ENCODE data around the gene HCAR2.
"Not testable (repeated sequence)": the region's sequence is repeated elsewhere in the genome, so short reads cannot be mapped to it uniquely, and the experiment has no call there.

The HCAR2 gene

DNA sequence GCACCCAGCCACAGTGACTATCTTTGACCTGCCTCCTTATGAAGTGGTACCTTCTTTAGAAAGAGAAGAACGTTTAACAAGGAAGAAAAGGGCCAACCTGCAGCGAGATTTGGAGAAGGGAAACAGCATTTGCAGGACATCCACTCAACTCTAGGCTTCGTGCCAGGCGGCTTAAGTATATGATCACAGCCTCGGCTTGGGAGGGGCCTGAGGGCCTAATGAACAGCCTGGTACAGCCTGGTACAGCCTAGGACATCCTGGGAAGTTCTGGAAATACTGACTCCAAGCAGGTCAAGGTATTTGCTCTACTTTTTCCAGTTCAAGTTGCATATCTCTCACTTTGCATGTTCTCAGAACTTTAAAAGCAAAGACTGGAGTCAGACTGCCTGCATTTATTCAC, 16.1 kb downstream of the HCAR2 start:
- no peaks in the 10 kb centered on the region for H3K4me1 ChIP-seq (ENCODE audit: control insufficient read depth, insufficient read depth, low read length)
- 90% methylated on average over 5 of the region's 5 CpGs for WGBS, 2 experiments
- no peaks in the 10 kb centered on the region for H3K27me3 ChIP-seq (ENCODE audit: control insufficient read depth, insufficient read depth, low read length, poor library complexity, severe bottlenecking)
- no peak overlapping the region for H3K4me3 ChIP-seq (ENCODE audit: insufficient read depth, low read depth, low read length)
- H3K36me3 ChIP-seq (ENCODE audit: control insufficient read depth, insufficient read depth, low read length) = no peaks in the 10 kb centered on the region
- H3K27ac ChIP-seq (ENCODE audit: insufficient read depth, low read depth, low read length, poor library complexity, severe bottlenecking) = no peak overlapping the region
- H3K9me3 ChIP-seq (ENCODE audit: control insufficient read depth, low read length) = no peaks in the 10 kb centered on the region

DNA sequence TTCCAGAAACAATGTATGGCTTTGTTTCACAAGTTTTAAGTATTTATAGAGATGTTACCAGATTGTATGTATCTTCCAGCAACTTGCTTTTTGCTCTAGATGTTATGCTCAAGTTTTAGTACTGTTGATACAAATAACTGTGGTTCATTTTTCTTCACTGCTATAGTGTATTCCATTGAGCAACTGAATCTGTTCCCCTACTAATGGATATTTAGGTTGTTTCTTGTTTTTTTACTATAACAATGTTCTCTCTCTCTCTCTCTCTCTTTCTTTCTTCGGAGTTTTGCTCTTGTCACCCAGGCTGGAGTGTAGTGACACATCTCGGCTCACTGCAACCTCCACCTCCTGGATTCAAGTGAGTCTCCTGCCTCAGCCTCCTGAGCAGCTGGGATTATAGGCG, 16.6 kb downstream of the HCAR2 start:
- WGBS, 2 experiments = 89 to 91% methylated on average over 3 of the region's 3 CpGs
- no peaks in the 10 kb centered on the region for H3K36me3 ChIP-seq (ENCODE audit: control insufficient read depth, insufficient read depth, low read length)
- no peaks in the 10 kb centered on the region for H3K27me3 ChIP-seq (ENCODE audit: control insufficient read depth, insufficient read depth, low read length, poor library complexity, severe bottlenecking)
- H3K4me3 ChIP-seq (ENCODE audit: insufficient read depth, low read depth, low read length) = no peak overlapping the region
- no peaks in the 10 kb centered on the region for H3K9me3 ChIP-seq (ENCODE audit: control insufficient read depth, low read length)
- no peaks in the 10 kb centered on the region for H3K4me1 ChIP-seq (ENCODE audit: control insufficient read depth, insufficient read depth, low read length)
- no peak overlapping the region for H3K27ac ChIP-seq (ENCODE audit: insufficient read depth, low read depth, low read length, poor library complexity, severe bottlenecking)

DNA sequence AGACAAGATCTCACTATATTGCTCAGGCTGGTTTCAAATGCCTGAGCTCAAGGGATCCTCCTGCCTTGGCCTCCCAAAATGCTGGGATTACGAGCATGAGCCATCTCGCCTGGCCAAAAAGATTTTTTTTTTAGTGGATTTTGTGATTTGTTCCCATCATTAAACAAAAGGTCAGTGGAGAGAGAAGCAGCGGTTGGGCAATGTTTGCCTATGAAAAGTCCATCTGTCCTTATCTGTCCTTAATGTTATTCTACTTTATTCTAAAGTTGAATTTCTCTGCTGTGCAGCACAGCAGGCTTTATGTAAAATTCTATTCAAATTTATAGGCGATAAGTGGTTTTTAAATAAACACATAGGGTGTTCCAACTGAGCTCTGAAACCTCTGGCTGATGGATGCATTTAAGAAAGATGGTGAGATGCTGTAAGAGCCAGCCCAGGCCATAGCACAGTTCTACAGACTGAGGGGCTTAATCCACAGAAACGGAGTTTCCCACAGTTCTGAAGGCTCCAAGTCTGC, 18.8 kb downstream of the HCAR2 start:
- no peaks in the 10 kb centered on the region for H3K4me1 ChIP-seq (ENCODE audit: control insufficient read depth, insufficient read depth, low read length)
- no peaks in the 10 kb centered on the region for H3K36me3 ChIP-seq (ENCODE audit: control insufficient read depth, insufficient read depth, low read length)
- H3K4me3 ChIP-seq (ENCODE audit: insufficient read depth, low read depth, low read length) = no peak overlapping the region
- WGBS, 2 experiments = 79 to 87% methylated on average over 5 of the region's 5 CpGs
- H3K9me3 ChIP-seq (ENCODE audit: control insufficient read depth, low read length) = no peaks in the 10 kb centered on the region
- H3K27ac ChIP-seq (ENCODE audit: insufficient read depth, low read depth, low read length, poor library complexity, severe bottlenecking) = no peak overlapping the region
- no peaks in the 10 kb centered on the region for H3K27me3 ChIP-seq (ENCODE audit: control insufficient read depth, insufficient read depth, low read length, poor library complexity, severe bottlenecking)

GRCh38 chr12:122681814-122682213, 21.3 kb downstream of the HCAR2 start:
- no peaks in the 10 kb centered on the region for H3K36me3 ChIP-seq (ENCODE audit: control insufficient read depth, insufficient read depth, low read length)
- H3K9me3 ChIP-seq (ENCODE audit: control insufficient read depth, low read length) = no peaks in the 10 kb centered on the region
- H3K27me3 ChIP-seq (ENCODE audit: control insufficient read depth, insufficient read depth, low read length, poor library complexity, severe bottlenecking) = no peaks in the 10 kb centered on the region
- WGBS, 2 experiments = 93 to 95% methylated on average over 4 of the region's 4 CpGs
- no peak overlapping the region for H3K27ac ChIP-seq (ENCODE audit: insufficient read depth, low read depth, low read length, poor library complexity, severe bottlenecking)
- H3K4me3 ChIP-seq (ENCODE audit: insufficient read depth, low read depth, low read length) = no peak overlapping the region
- H3K4me1 ChIP-seq (ENCODE audit: control insufficient read depth, insufficient read depth, low read length) = no peaks in the 10 kb centered on the region

- H3K9me3 ChIP-seq (ENCODE audit: control insufficient read depth, low read length); H3K27me3 ChIP-seq (ENCODE audit: control insufficient read depth, insufficient read depth, low read length, poor library complexity, severe bottlenecking); H3K36me3 ChIP-seq (ENCODE audit: control insufficient read depth, insufficient read depth, low read length); H3K4me3 ChIP-seq (ENCODE audit: insufficient read depth, low read depth, low read length); H3K4me1 ChIP-seq (ENCODE audit: control insufficient read depth, insufficient read depth, low read length); H3K27ac ChIP-seq (ENCODE audit: insufficient read depth, low read depth, low read length, poor library complexity, severe bottlenecking): not testable (repeated sequence)
- 85 to 86% methylated on average over 6 of the region's 6 CpGs for WGBS, 2 experiments
These were observed 22.2 kb downstream of the HCAR2 start for GRCh38 chr12:122680989-122681388.

DNA sequence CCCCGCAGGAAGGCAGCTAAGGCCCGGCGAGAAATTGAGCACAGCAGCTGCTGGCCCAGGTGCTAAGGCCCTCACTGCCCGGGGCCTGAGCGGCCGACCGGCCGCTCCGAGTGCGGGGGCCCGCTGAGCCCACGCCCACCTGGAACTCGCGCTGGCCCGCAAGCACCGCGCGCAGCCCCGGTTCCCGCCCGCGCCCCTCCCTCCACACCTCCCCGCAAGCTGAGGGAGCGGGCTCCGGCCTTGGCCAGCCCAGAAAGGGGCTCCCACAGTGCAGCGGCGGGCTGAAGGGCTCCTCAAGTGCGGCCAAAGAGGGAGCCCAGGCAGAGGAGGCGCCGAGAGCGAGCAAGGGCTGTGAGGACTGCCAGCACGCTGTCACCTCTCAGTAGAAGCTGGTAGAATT, 26.4 kb downstream of the HCAR2 start:
- 95 to 96% methylated on average over 32 of the region's 32 CpGs for WGBS, 2 experiments
- H3K27me3 ChIP-seq (ENCODE audit: control insufficient read depth, insufficient read depth, low read length, poor library complexity, severe bottlenecking); H3K4me1 ChIP-seq (ENCODE audit: control insufficient read depth, insufficient read depth, low read length); H3K9me3 ChIP-seq (ENCODE audit: control insufficient read depth, low read length); H3K27ac ChIP-seq (ENCODE audit: insufficient read depth, low read depth, low read length, poor library complexity, severe bottlenecking); H3K36me3 ChIP-seq (ENCODE audit: control insufficient read depth, insufficient read depth, low read length); H3K4me3 ChIP-seq (ENCODE audit: insufficient read depth, low read depth, low read length): not testable (repeated sequence)

- 93 to 95% methylated on average over 8 of the region's 8 CpGs for WGBS, 2 experiments
- H3K27ac ChIP-seq (ENCODE audit: insufficient read depth, low read depth, low read length, poor library complexity, severe bottlenecking) = not testable (repeated sequence)
These were observed 27.1 kb downstream of the HCAR2 start for GRCh38 chr12:122676015-122676414.

GRCh38 chr12:122672515-122672914, 30.6 kb downstream of the HCAR2 start:
- H3K36me3 ChIP-seq (ENCODE audit: control insufficient read depth, insufficient read depth, low read length) = no peaks in the 10 kb centered on the region

More at GRCh38 chr12:122676015-122676414, 27.1 kb downstream of the HCAR2 start:
- H3K4me3 ChIP-seq (ENCODE audit: insufficient read depth, low read depth, low read length); H3K27me3 ChIP-seq (ENCODE audit: control insufficient read depth, insufficient read depth, low read length, poor library complexity, severe bottlenecking); H3K4me1 ChIP-seq (ENCODE audit: control insufficient read depth, insufficient read depth, low read length); H3K36me3 ChIP-seq (ENCODE audit: control insufficient read depth, insufficient read depth, low read length); H3K9me3 ChIP-seq (ENCODE audit: control insufficient read depth, low read length): not testable (repeated sequence)

DNA sequence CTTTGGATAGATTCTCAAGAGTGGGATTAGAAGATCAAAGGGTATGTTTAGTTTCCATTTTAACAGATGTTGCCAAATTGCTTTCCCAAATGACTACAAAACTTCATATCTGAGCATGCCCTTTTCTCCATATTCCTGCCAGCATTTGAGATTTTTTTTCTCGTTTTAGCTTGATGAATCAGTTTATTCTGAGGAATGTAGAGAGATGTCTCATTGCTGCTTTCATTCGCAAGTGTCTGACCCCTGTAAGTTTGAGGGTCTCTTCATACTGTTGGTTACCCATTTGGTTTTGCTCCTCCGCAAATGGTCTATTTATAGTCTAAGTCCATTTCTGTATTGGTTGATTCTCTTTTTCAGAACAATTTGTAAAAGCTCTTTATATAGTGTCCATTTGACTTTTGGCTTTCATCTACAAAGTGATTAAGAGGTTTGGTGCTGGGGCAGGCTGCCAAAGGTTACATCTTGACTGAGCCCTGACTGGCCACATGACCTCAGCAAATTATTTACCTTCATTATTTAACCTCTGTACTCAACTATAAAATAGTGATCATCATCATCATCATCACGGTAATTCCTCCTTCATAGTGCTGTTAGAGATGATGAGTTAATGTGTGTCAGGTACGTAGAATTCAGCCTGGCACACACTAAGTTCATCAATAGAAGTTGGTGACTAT, 33.6 kb downstream of the HCAR2 start:
- 90 to 93% methylated on average over 3 of the region's 5 CpGs for WGBS, 2 experiments
- Histone ChIP-seq H3K4me3 (ENCODE audit: insufficient read depth, low read depth, low read length) (no peak overlapping the region), H3K27me3 (ENCODE audit: control insufficient read depth, insufficient read depth, low read length, poor library complexity, severe bottlenecking) (no peaks in the 10 kb centered on the region), H3K9me3 (ENCODE audit: control insufficient read depth, low read length) (no peaks in the 10 kb centered on the region), H3K27ac (ENCODE audit: insufficient read depth, low read depth, low read length, poor library complexity, severe bottlenecking) (no peak overlapping the region), H3K4me1 (ENCODE audit: control insufficient read depth, insufficient read depth, low read length) (no peaks in the 10 kb centered on the region), H3K36me3 (ENCODE audit: control insufficient read depth, insufficient read depth, low read length) (no peaks in the 10 kb centered on the region)

More at GRCh38 chr12:122672515-122672914, 30.6 kb downstream of the HCAR2 start:
- no peaks in the 10 kb centered on the region for H3K4me1 ChIP-seq (ENCODE audit: control insufficient read depth, insufficient read depth, low read length)
- H3K27me3 ChIP-seq (ENCODE audit: control insufficient read depth, insufficient read depth, low read length, poor library complexity, severe bottlenecking) = no peaks in the 10 kb centered on the region
- WGBS, 2 experiments = 75 to 81% methylated on average over 2 of the region's 2 CpGs
- no peak overlapping the region for H3K4me3 ChIP-seq (ENCODE audit: insufficient read depth, low read depth, low read length)
- no peak overlapping the region for H3K27ac ChIP-seq (ENCODE audit: insufficient read depth, low read depth, low read length, poor library complexity, severe bottlenecking)
- no peaks in the 10 kb centered on the region for H3K9me3 ChIP-seq (ENCODE audit: control insufficient read depth, low read length)

- Histone ChIP-seq H3K27ac (ENCODE audit: insufficient read depth, low read depth, low read length, poor library complexity, severe bottlenecking) (no peak overlapping the region), H3K4me3 (ENCODE audit: insufficient read depth, low read depth, low read length) (no peak overlapping the region), H3K27me3 (ENCODE audit: control insufficient read depth, insufficient read depth, low read length, poor library complexity, severe bottlenecking) (no peaks in the 10 kb centered on the region), H3K36me3 (ENCODE audit: control insufficient read depth, insufficient read depth, low read length) (no peaks in the 10 kb centered on the region), H3K9me3 (ENCODE audit: control insufficient read depth, low read length) (no peaks in the 10 kb centered on the region), H3K4me1 (ENCODE audit: control insufficient read depth, insufficient read depth, low read length) (no peaks in the 10 kb centered on the region)
- 86 to 90% methylated on average over 2 of the region's 2 CpGs for WGBS, 2 experiments
These were observed 34.9 kb downstream of the HCAR2 start for GRCh38 chr12:122668268-122668667.
